ENCODE results near the gene THOC1.

The THOC1 gene

GRCh38 chr18:274313-274712 is 6.5 kb upstream of the THOC1 start:
- no peak for TF ChIP-seq EP300 (IDR thresholded peaks at IDR 0.05; ENCODE audit: borderline replicate concordance)
- no peak for TF ChIP-seq CEBPB (IDR thresholded peaks at IDR 0.05)
- TF ChIP-seq USF1 (IDR thresholded peaks at IDR 0.05): no peak
- no peak for TF ChIP-seq FOXM1 (IDR thresholded peaks at IDR 0.05; ENCODE audit: borderline replicate concordance, low read depth)
- TF ChIP-seq ZBTB7A (IDR thresholded peaks at IDR 0.05; ENCODE audit: low read depth): no peak
- no peak for TF ChIP-seq RAD21 (IDR thresholded peaks at IDR 0.05; ENCODE audit: low read depth)
- no peak for TF ChIP-seq CREB1 (IDR thresholded peaks at IDR 0.05; ENCODE audit: low read depth)
- no peak for TF ChIP-seq REST (IDR thresholded peaks at IDR 0.05; ENCODE audit: low read depth)
- TF ChIP-seq EGR1 (IDR thresholded peaks at IDR 0.05): no peak
- TF ChIP-seq YY1 (IDR thresholded peaks at IDR 0.05; ENCODE audit: low read depth): no peak
- TF ChIP-seq TCF12 (IDR thresholded peaks at IDR 0.05; ENCODE audit: low read depth): no peak
- TF ChIP-seq TEAD4 (IDR thresholded peaks at IDR 0.05): no peak
- TF ChIP-seq NFIC (IDR thresholded peaks at IDR 0.05): no peak
- TF ChIP-seq TAF1 (IDR thresholded peaks at IDR 0.05; ENCODE audit: low read depth): no peak
- TF ChIP-seq MAX (IDR thresholded peaks at IDR 0.05): no peak

GRCh38 chr18:273525-273924 is 5.7 kb upstream of the THOC1 start:
- TF ChIP-seq MAX (IDR thresholded peaks at IDR 0.05) (no peak), CREB1 (IDR thresholded peaks at IDR 0.05; ENCODE audit: low read depth) (no peak), TAF1 (IDR thresholded peaks at IDR 0.05; ENCODE audit: low read depth) (no peak), USF1 (IDR thresholded peaks at IDR 0.05) (no peak), EP300 (IDR thresholded peaks at IDR 0.05; ENCODE audit: borderline replicate concordance) (no peak), NFIC (IDR thresholded peaks at IDR 0.05) (no peak), YY1 (IDR thresholded peaks at IDR 0.05; ENCODE audit: low read depth) (no peak), TEAD4 (IDR thresholded peaks at IDR 0.05) (no peak), EGR1 (IDR thresholded peaks at IDR 0.05) (no peak), FOXM1 (IDR thresholded peaks at IDR 0.05; ENCODE audit: borderline replicate concordance, low read depth) (no peak), ZBTB7A (IDR thresholded peaks at IDR 0.05; ENCODE audit: low read depth) (no peak), CEBPB (IDR thresholded peaks at IDR 0.05) (no peak), RAD21 (IDR thresholded peaks at IDR 0.05; ENCODE audit: low read depth) (no peak), TCF12 (IDR thresholded peaks at IDR 0.05; ENCODE audit: low read depth) (no peak), REST (IDR thresholded peaks at IDR 0.05; ENCODE audit: low read depth) (no peak)

- TF ChIP-seq CREB1 (IDR thresholded peaks at IDR 0.05; ENCODE audit: low read depth) (no peak), EP300 (IDR thresholded peaks at IDR 0.05; ENCODE audit: borderline replicate concordance) (no peak), NFIC (IDR thresholded peaks at IDR 0.05) (no peak), YY1 (IDR thresholded peaks at IDR 0.05; ENCODE audit: low read depth) (no peak), CEBPB (IDR thresholded peaks at IDR 0.05) (no peak), TCF12 (IDR thresholded peaks at IDR 0.05; ENCODE audit: low read depth) (no peak), REST (IDR thresholded peaks at IDR 0.05; ENCODE audit: low read depth) (no peak), USF1 (IDR thresholded peaks at IDR 0.05) (no peak), TAF1 (IDR thresholded peaks at IDR 0.05; ENCODE audit: low read depth) (no peak), FOXM1 (IDR thresholded peaks at IDR 0.05; ENCODE audit: borderline replicate concordance, low read depth) (no peak), ZBTB7A (IDR thresholded peaks at IDR 0.05; ENCODE audit: low read depth) (no peak), TEAD4 (IDR thresholded peaks at IDR 0.05) (no peak), RAD21 (IDR thresholded peaks at IDR 0.05; ENCODE audit: low read depth) (no peak), EGR1 (IDR thresholded peaks at IDR 0.05) (no peak), MAX (IDR thresholded peaks at IDR 0.05) (no peak)
Observed at GRCh38 chr18:272650-273049, 4.8 kb upstream of the THOC1 start.
